HS-27A (cell line): ENCODE data around the gene GAS2.

Source experiments
- DNase-seq: peaks from one replicate; pipeline ENCODE4 v3.0.0-alpha.2; 2012; ENCODE audit warnings: low read depth, missing footprints

Gene GAS2

GRCh38 chr11:22728600-22729389 lies 62.4 kb downstream of the GAS2 start:
- DNase-seq = no peak

- DNase-seq = no peak
Measured at GRCh38 chr11:22730319-22730718, 63.9 kb downstream of the GAS2 start.

- no peak for DNase-seq
Measured at GRCh38 chr11:22732588-22732987, 66.2 kb downstream of the GAS2 start.

DNA sequence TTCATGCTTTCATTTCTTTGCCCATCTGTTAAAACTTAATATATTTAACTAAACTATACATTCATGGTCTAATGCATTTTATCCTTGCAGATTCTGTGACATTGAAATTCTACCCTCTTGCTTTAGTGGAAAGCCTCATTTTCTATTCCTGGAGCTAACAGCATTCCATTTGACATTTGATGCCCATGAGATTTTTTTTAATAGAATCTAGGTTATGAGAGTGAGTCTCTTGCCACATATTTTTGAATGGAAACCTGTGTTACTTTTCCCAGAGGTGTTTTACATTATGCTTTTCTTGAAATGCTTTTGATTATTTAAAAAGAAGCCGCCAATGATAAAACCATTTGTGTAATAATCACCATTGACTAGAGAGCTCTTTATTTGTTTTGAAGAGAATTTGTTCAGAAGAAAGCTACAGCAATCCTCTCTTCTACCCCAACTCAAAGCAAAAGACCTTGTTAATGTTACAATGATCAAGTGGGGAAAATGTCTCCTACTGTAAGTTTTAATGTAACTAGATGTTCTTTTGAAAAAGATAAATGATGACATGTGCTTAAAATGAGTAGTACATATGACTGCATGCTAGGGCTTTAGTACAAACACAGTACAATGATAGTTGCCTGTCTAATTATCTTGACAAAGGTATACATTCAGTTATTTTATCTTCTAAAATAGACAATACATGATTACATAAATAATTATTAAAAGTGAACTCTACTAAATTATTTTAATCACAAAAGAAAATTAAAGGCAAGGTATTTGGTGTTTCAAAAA lies 67.3 kb downstream of the GAS2 start:
- DNase-seq = no peak

- no peak for DNase-seq
Measured at GRCh38 chr11:22734628-22735345, 68.4 kb downstream of the GAS2 start.

DNA sequence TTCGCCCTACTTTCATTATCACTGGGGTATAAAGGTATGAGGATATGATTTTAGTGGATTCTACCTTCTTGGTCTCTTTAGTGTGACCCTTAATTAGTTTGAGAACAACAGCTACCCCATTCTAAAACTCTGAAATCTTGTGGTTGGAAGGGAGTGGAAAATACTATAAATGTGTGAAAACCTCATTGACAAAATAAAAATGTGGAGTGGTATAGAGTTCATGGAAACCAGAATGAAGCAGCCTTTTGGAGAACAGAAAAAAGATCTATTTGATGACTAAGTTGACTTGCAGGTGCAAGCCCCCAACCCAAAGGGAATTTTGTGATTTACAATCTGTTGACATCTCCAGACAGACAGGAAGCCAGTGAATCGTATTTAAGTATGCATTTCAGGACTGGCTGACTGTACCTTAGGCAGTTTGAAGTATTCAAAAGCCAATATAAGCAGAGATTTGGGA lies 75.8 kb downstream of the GAS2 start:
- no peak for DNase-seq

- no peak for DNase-seq
Measured at GRCh38 chr11:22749536-22749935, 83.1 kb downstream of the GAS2 start.

- DNase-seq = no peak
Measured at GRCh38 chr11:22752908-22753310, 86.5 kb downstream of the GAS2 start.

DNA sequence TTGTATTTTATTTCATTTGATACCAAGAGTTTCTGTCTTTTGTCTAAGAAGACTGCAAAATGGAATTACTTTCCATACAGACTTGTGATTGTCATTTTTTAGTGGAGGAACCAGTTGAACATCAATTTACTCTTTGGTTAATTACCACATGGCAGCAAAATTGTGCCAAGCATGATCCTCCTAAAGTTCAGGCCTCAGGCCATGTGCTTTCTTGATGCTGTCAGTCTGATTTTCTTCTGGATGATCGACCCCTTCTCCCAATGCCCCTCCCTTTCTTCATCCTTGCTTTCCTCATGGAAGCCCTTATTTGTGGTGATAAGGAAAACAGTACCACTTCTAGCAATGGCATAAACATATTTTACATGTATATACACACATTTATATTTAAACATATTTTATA lies 87.0 kb downstream of the GAS2 start:
- DNase-seq = no peak

- no peak for DNase-seq
Measured at GRCh38 chr11:22761066-22761465, 94.7 kb downstream of the GAS2 start.

GRCh38 chr11:22763166-22763565 lies 96.8 kb downstream of the GAS2 start:
- DNase-seq = no peak

- DNase-seq = no peak
Measured at GRCh38 chr11:22764735-22765134, 98.3 kb downstream of the GAS2 start.

DNA sequence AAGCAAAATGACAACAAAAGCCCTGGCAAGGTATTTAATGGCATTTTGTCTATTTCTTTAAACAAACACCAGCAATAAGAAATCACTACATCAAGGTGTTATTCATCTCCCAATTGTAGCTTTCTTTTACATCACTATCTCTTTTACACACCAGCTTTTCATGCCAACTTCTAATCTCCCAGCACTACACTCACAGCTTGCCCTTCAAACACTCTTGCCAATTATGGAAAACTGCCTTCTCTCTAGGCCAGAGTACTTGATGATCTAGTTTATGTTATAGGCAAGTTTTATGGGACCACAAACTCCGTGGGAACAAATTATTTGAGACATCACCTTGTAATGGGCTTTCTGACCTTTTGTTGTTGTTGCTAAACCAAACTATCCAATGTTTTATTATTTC lies 101.9 kb downstream of the GAS2 start:
- no peak for DNase-seq

- no peak for DNase-seq
Measured at GRCh38 chr11:22769081-22769480, 102.7 kb downstream of the GAS2 start.

DNA sequence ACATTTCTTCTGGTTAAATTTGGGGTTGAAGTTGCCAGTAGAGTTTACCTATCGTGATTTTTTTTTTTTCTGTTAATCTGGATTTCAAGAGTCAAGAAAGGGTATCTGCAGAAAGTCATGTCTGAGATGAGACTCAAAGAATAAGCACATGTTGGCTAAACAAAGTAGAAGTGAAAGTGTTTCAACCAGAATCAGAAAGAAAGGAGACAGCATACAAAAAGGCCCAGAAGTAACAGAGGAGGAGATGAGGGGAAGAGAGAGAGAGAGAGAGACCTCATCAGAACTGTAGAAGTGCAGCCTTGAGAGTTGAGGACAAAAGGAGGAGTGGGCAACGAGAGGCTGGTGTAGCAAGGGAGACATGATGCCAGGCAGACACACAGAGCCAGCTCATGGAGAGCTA lies 108.3 kb downstream of the GAS2 start:
- DNase-seq = no peak

DNA sequence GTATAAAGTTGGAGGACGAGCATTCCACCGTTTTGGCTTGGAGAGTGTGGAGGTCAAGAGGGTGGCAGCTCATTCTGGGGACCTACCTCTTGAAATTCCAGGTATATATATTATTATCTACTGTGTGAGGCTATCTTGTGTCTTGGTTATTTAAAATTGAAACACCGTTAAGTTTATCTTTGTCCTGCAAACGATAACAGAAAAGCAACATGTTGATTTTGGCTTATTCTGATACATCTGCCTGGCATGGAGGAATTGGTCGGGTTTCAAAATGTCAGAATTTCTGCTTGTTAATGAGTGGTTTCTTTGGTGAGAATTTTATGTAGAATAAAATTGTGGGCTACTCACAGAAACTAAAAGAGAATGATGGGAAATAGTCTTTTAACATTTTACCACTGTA lies 108.8 kb downstream of the GAS2 start:
- no peak for DNase-seq

DNA sequence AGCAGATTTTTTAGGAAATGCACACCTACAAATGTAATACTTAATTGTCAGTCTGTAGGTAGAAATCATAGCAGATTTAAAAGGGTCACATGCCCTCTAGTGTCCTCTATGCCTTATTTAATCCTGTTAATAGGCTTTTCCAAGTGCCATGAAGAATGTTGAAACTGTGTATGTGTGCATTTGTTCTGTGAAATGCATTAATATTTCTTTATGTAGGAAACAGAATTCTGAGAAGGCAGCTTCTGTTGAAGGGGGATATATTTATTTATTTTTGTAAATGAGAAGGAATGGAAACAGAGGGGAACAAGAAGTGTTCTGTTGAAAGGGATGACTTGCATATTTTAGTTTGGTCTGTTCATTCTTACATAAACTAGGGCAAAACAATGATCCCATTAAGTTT lies 112.2 kb downstream of the GAS2 start:
- no peak for DNase-seq

- DNase-seq = no peak
Measured at GRCh38 chr11:22779850-22780249, 113.4 kb downstream of the GAS2 start.

DNA sequence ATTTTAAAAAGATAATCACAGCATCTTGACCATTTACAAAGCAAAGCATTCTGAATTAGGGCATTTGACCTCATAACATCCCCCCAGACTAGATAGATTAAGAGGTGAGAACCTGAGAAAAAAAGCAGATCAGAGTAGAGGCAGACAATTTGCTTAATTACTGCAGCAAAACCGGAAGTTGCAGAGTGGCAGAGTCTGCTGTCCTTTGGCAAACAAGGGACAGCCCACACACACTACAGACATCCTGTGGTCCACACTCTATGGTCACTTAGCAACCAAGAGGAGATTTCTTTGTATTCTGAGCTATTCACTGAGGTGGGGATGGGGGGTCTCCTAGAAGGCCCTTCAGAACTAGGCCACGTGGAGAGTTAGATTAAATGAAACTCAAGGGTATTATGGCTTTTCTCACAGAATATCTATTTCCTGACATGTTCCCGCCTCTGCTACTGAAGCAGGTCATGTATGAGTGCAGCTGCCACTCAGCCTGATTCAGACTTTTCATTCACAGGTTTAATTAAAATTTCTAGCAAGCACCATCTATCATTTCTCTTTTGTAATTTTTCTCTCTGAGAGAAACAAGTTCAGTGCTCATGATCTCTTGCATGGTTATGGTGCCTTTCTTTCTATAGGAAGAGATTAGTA lies 114.7 kb downstream of the GAS2 start:
- no peak for DNase-seq

DNA sequence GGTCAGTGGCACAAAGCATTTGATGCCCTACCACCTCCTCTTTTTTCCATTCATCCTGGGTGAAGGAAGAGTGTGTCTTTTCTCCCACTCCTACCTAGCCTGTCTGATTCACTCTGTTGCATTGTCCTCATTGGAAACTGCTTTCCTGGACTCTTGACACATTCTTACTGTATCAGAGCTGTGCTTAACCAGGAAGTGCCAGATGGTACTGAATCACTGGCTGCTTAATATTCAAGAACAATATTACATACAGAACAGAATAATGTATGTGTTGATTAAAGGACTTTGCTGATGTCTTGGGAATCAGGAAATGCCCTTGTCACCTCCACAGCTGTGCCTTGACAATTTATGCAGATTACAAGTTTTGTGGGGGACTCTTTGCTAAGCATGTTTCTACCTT lies 118.8 kb downstream of the GAS2 start:
- no peak for DNase-seq

DNA sequence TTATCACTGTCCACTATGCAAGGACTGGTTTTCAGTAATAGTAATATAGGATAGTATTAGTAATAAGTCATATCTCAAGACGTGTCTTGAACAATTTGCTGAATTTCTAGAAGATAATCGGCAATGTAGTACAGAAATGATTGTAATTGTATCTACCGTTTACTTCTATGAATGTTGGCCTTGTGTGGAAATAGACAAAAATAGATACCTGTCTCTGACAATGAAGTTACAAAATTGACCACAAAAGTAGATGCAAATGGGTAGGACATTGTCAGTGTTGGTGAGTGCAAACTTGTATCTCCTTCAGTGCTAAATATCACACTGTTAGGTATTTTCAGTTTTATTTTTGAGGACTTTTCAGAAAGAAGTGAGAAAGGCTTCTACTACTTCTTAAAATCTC lies 120.1 kb downstream of the GAS2 start:
- no peak for DNase-seq

DNA sequence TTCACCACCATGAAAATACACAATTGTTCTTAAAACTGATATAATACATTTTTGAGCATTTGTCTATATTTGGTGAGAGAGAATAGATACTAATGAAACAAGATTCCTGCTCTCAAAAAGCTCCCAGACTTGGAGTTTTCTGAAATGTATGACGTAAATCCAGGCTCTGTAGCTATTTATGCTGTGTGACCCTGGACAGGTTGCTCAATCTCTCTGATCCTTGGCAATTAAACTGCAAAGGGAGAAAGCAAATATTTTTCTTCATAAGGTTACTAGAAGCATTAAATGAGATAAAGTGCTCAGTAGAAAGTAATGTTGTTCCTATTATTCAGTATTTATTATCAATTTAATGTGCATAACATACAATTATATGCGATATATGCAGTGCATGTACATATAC lies 120.6 kb downstream of the GAS2 start:
- DNase-seq = no peak
